Measurements from ENCODE around the gene NOX5.

DNA sequence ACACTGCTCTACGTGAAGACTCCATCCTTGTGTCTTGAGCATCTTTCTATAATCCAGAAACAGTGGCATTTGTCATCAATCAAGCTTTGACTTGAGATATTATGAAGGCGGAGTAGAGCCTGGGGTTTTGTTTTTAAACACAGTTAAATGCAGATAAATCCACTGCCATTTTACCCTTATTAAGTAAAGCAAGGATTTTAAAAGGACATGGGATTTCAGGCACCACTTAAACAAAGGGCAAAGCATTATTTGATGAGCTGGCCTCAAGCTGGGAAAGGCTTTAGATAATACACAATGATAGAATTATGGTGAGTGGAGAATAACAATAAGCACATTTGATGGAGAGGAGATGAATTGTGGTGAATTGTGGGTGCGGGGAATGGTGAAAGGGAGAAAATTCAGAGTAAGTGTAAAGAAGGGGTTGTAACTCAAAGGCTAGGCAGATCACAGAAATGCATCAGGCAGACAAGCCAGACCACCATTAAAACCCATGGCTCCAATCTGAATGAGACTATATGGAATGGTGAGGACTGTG, 91.0 kb downstream of the NOX5 start:
- TF ChIP-seq EZH2phosphoT487 (IDR thresholded peaks at IDR 0.05; ENCODE audit: borderline replicate concordance, low read depth, low read length), result no peak
- TF ChIP-seq, protein P1, sequence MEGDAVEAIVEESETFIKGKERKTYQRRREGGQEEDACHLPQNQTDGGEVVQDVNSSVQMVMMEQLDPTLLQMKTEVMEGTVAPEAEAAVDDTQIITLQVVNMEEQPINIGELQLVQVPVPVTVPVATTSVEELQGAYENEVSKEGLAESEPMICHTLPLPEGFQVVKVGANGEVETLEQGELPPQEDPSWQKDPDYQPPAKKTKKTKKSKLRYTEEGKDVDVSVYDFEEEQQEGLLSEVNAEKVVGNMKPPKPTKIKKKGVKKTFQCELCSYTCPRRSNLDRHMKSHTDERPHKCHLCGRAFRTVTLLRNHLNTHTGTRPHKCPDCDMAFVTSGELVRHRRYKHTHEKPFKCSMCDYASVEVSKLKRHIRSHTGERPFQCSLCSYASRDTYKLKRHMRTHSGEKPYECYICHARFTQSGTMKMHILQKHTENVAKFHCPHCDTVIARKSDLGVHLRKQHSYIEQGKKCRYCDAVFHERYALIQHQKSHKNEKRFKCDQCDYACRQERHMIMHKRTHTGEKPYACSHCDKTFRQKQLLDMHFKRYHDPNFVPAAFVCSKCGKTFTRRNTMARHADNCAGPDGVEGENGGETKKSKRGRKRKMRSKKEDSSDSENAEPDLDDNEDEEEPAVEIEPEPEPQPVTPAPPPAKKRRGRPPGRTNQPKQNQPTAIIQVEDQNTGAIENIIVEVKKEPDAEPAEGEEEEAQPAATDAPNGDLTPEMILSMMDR (conservative IDR thresholded peaks at IDR 0.05; ENCODE audit: low read length), result no peak

All from OCI-LY7 (cell line).